Ishikawa (cell line): ENCODE measurements around the gene RMDN2.

Source experiments
- CEBPB ChIP-seq: IDR thresholded peaks from 2 replicates; pipeline ENCODE4 v1.6.1; 2012
- CREB1 ChIP-seq: IDR thresholded peaks from 2 replicates; pipeline ENCODE4 v1.6.1; 2012; ENCODE audit warnings: low read depth
- EGR1 ChIP-seq: IDR thresholded peaks from 2 replicates; pipeline ENCODE4 v1.6.1; 2012
- EP300 ChIP-seq: IDR thresholded peaks from 2 replicates; pipeline ENCODE4 v1.6.1; 2012; ENCODE audit warnings: borderline replicate concordance
- RAD21 ChIP-seq: IDR thresholded peaks from 2 replicates; pipeline ENCODE4 v1.6.1; 2012; ENCODE audit warnings: low read depth
- REST ChIP-seq: IDR thresholded peaks from 2 replicates; pipeline ENCODE4 v1.6.1; 2012; ENCODE audit warnings: low read depth, mild to moderate bottlenecking
- YY1 ChIP-seq: IDR thresholded peaks from 2 replicates; pipeline ENCODE4 v1.6.1; 2012; ENCODE audit warnings: low read depth
- TF ChIP-seq, protein P1 (sequence below): IDR thresholded peaks from 2 replicates; pipeline ENCODE4 v1.6.1; 2012

DNA sequence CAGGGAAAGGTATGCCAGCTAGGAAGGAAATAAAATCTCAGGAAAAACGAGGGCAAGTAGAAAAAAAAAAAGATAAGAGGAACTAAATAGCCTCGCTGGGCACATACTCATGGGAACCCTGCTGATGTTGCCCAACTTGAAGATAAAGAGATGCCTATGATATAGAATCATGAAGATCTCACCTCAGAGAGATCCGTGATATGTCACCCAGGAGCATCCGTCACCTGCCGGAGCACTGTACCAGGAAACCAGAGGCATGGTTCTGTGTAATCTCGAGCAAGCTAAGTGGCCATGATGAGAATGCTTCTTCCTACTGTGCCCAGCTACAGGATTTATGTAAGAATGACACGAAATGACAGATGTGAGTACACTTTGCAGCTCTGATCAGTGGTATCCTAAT is 110.9 kb downstream of the RMDN2 start:
- no peak for TF ChIP-seq YY1
- TF ChIP-seq CREB1, result no peak
- no peak for TF ChIP-seq RAD21
- TF ChIP-seq EP300, result no peak
- no peak for TF ChIP-seq REST
- TF ChIP-seq, protein P1, sequence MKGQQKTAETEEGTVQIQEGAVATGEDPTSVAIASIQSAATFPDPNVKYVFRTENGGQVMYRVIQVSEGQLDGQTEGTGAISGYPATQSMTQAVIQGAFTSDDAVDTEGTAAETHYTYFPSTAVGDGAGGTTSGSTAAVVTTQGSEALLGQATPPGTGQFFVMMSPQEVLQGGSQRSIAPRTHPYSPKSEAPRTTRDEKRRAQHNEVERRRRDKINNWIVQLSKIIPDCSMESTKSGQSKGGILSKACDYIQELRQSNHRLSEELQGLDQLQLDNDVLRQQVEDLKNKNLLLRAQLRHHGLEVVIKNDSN, result no peak
- TF ChIP-seq EGR1, result no peak
- no peak for TF ChIP-seq CEBPB
